Measurements from ENCODE around the gene MCC. TPM values are rescaled to one million over a fixed set of nuclear protein-coding genes. Genes with fewer than 3 reads are reported as not detected.

The MCC gene
- total RNA-seq, 1 donor from 2014 or later, result 15.1 TPM

GRCh38 chr5:113337515-113338415, 150.5 kb downstream of the MCC start:
- Histone ChIP-seq H3K4me1 (ENCODE audit: control insufficient read depth in 3 of 3, insufficient read depth in 3 of 3, low read length in 3 of 3) (no peaks in the 10 kb centered on the region), H3K9me3 (ENCODE audit: control insufficient read depth in 3 of 3, low read length in 3 of 3) (no peaks in the 10 kb centered on the region), H3K27me3 (ENCODE audit: control insufficient read depth in 3 of 3, insufficient read depth in 3 of 3, low read length in 3 of 3) (no peaks in the 10 kb centered on the region), H3K36me3 (ENCODE audit: control insufficient read depth in 3 of 3, insufficient read depth in 3 of 3, low read length in 3 of 3) (no peaks in the 10 kb centered on the region), H3K27ac (ENCODE audit: low read depth, low read length) (no peak overlapping the region), H3K4me3 (ENCODE audit: low read length in 3 of 3) (no peak overlapping the region), H3K9ac (ENCODE audit: low read depth in 1 of 3, low read length in 3 of 3) (no peak overlapping the region)

DNA sequence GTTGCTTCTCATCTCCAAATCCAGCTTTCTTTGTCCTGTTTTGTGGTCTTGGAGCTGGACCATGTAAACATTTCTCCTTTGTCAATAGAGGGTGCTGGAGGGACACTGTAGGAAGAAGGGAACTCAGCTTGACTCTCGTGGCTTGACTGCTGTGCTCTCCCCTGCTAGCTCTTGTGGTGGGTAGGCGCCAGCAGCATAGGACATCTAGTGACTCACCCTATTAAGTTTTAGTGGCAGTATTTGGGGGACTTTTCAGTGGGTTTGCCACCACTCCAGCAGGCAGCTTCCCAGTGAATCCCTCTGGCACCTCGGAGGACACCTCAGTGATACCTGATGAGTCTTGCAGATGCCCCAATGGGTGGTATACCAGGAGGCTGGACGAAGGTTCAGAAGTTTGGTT, 151.3 kb downstream of the MCC start:
- Histone ChIP-seq H3K4me3 (ENCODE audit: low read length in 3 of 3) (no peak overlapping the region), H3K4me1 (ENCODE audit: control insufficient read depth in 3 of 3, insufficient read depth in 3 of 3, low read length in 3 of 3) (no peaks in the 10 kb centered on the region), H3K36me3 (ENCODE audit: control insufficient read depth in 3 of 3, insufficient read depth in 3 of 3, low read length in 3 of 3) (no peaks in the 10 kb centered on the region), H3K27me3 (ENCODE audit: control insufficient read depth in 3 of 3, insufficient read depth in 3 of 3, low read length in 3 of 3) (no peaks in the 10 kb centered on the region), H3K9ac (ENCODE audit: low read depth in 1 of 3, low read length in 3 of 3) (no peak overlapping the region), H3K27ac (ENCODE audit: low read depth, low read length) (no peak overlapping the region), H3K9me3 (ENCODE audit: control insufficient read depth in 3 of 3, low read length in 3 of 3) (no peaks in the 10 kb centered on the region)

GRCh38 chr5:113333411-113333810, 154.8 kb downstream of the MCC start:
- H3K4me3 ChIP-seq (ENCODE audit: low read length in 3 of 3), result no peak overlapping the region
- H3K9me3 ChIP-seq (ENCODE audit: control insufficient read depth in 3 of 3, low read length in 3 of 3), result peaks cover 0 to 5% (median 0%) of the 10 kb centered on the region in 3 donors
- no peak overlapping the region for H3K27ac ChIP-seq (ENCODE audit: low read depth, low read length)
- no peak overlapping the region for H3K9ac ChIP-seq (ENCODE audit: low read depth in 1 of 3, low read length in 3 of 3)
- no peaks in the 10 kb centered on the region for H3K36me3 ChIP-seq (ENCODE audit: control insufficient read depth in 3 of 3, insufficient read depth in 3 of 3, low read length in 3 of 3)
- no peaks in the 10 kb centered on the region for H3K27me3 ChIP-seq (ENCODE audit: control insufficient read depth in 3 of 3, insufficient read depth in 3 of 3, low read length in 3 of 3)
- H3K4me1 ChIP-seq (ENCODE audit: control insufficient read depth in 3 of 3, insufficient read depth in 3 of 3, low read length in 3 of 3), result peaks cover 3 to 7% (median 5%) of the 10 kb centered on the region in 3 donors

- peak overlapping the region; percentile 14 for H3K27ac ChIP-seq (ENCODE audit: low read depth, low read length)
- no peaks in the 10 kb centered on the region for H3K36me3 ChIP-seq (ENCODE audit: control insufficient read depth in 3 of 3, insufficient read depth in 3 of 3, low read length in 3 of 3)
- no peaks in the 10 kb centered on the region for H3K27me3 ChIP-seq (ENCODE audit: control insufficient read depth in 3 of 3, insufficient read depth in 3 of 3, low read length in 3 of 3)
- peaks cover 3 to 7% (median 5%) of the 10 kb centered on the region in 3 donors for H3K4me1 ChIP-seq (ENCODE audit: control insufficient read depth in 3 of 3, insufficient read depth in 3 of 3, low read length in 3 of 3)
- peak overlapping the region in 1 of 3 donors; percentile 0 for H3K9ac ChIP-seq (ENCODE audit: low read depth in 1 of 3, low read length in 3 of 3)
- peak overlapping the region; percentile 13 to 48 (median 30) for H3K4me3 ChIP-seq (ENCODE audit: low read length in 3 of 3)
- H3K9me3 ChIP-seq (ENCODE audit: control insufficient read depth in 3 of 3, low read length in 3 of 3), result peaks cover 0 to 5% (median 0%) of the 10 kb centered on the region in 3 donors
These were observed 157.1 kb downstream of the MCC start for GRCh38 chr5:113331209-113331551.

GRCh38 chr5:113330533-113331208, 157.6 kb downstream of the MCC start:
- Histone ChIP-seq H3K4me3 (ENCODE audit: low read length in 3 of 3) (peak overlapping the region; percentile 13 to 48 (median 30)), H3K27me3 (ENCODE audit: control insufficient read depth in 3 of 3, insufficient read depth in 3 of 3, low read length in 3 of 3) (no peaks in the 10 kb centered on the region), H3K9ac (ENCODE audit: low read depth in 1 of 3, low read length in 3 of 3) (peak overlapping the region in 1 of 3 donors; percentile 0), H3K27ac (ENCODE audit: low read depth, low read length) (peak overlapping the region; percentile 14), H3K9me3 (ENCODE audit: control insufficient read depth in 3 of 3, low read length in 3 of 3) (peaks cover 0 to 5% (median 0%) of the 10 kb centered on the region in 3 donors), H3K36me3 (ENCODE audit: control insufficient read depth in 3 of 3, insufficient read depth in 3 of 3, low read length in 3 of 3) (no peaks in the 10 kb centered on the region), H3K4me1 (ENCODE audit: control insufficient read depth in 3 of 3, insufficient read depth in 3 of 3, low read length in 3 of 3) (peaks cover 3 to 7% (median 5%) of the 10 kb centered on the region in 3 donors)

- peaks cover 0 to 5% (median 0%) of the 10 kb centered on the region in 3 donors for H3K9me3 ChIP-seq (ENCODE audit: control insufficient read depth in 3 of 3, low read length in 3 of 3)
- no peak overlapping the region for H3K9ac ChIP-seq (ENCODE audit: low read depth in 1 of 3, low read length in 3 of 3)
- H3K4me3 ChIP-seq (ENCODE audit: low read length in 3 of 3), result no peak overlapping the region
- H3K36me3 ChIP-seq (ENCODE audit: control insufficient read depth in 3 of 3, insufficient read depth in 3 of 3, low read length in 3 of 3), result no peaks in the 10 kb centered on the region
- no peaks in the 10 kb centered on the region for H3K27me3 ChIP-seq (ENCODE audit: control insufficient read depth in 3 of 3, insufficient read depth in 3 of 3, low read length in 3 of 3)
- H3K4me1 ChIP-seq (ENCODE audit: control insufficient read depth in 3 of 3, insufficient read depth in 3 of 3, low read length in 3 of 3), result peaks cover 3 to 7% (median 5%) of the 10 kb centered on the region in 3 donors
- H3K27ac ChIP-seq (ENCODE audit: low read depth, low read length), result no peak overlapping the region
These were observed 158.3 kb downstream of the MCC start for GRCh38 chr5:113329981-113330380.

- no peak overlapping the region for H3K27ac ChIP-seq (ENCODE audit: low read depth, low read length)
- H3K36me3 ChIP-seq (ENCODE audit: control insufficient read depth in 3 of 3, insufficient read depth in 3 of 3, low read length in 3 of 3), result no peaks in the 10 kb centered on the region
- peaks cover 0 to 5% (median 0%) of the 10 kb centered on the region in 3 donors for H3K9me3 ChIP-seq (ENCODE audit: control insufficient read depth in 3 of 3, low read length in 3 of 3)
- no peak overlapping the region for H3K4me3 ChIP-seq (ENCODE audit: low read length in 3 of 3)
- H3K27me3 ChIP-seq (ENCODE audit: control insufficient read depth in 3 of 3, insufficient read depth in 3 of 3, low read length in 3 of 3), result no peaks in the 10 kb centered on the region
- no peaks in the 10 kb centered on the region for H3K4me1 ChIP-seq (ENCODE audit: control insufficient read depth in 3 of 3, insufficient read depth in 3 of 3, low read length in 3 of 3)
- no peak overlapping the region for H3K9ac ChIP-seq (ENCODE audit: low read depth in 1 of 3, low read length in 3 of 3)
These were observed 163.2 kb downstream of the MCC start for GRCh38 chr5:113325054-113325453.

GRCh38 chr5:113321276-113321675, 167.0 kb downstream of the MCC start:
- Histone ChIP-seq H3K9ac (ENCODE audit: low read depth in 1 of 3, low read length in 3 of 3) (no peak overlapping the region), H3K36me3 (ENCODE audit: control insufficient read depth in 3 of 3, insufficient read depth in 3 of 3, low read length in 3 of 3) (no peaks in the 10 kb centered on the region), H3K9me3 (ENCODE audit: control insufficient read depth in 3 of 3, low read length in 3 of 3) (no peaks in the 10 kb centered on the region), H3K4me1 (ENCODE audit: control insufficient read depth in 3 of 3, insufficient read depth in 3 of 3, low read length in 3 of 3) (no peaks in the 10 kb centered on the region), H3K27me3 (ENCODE audit: control insufficient read depth in 3 of 3, insufficient read depth in 3 of 3, low read length in 3 of 3) (no peaks in the 10 kb centered on the region), H3K27ac (ENCODE audit: low read depth, low read length) (no peak overlapping the region), H3K4me3 (ENCODE audit: low read length in 3 of 3) (no peak overlapping the region)

DNA sequence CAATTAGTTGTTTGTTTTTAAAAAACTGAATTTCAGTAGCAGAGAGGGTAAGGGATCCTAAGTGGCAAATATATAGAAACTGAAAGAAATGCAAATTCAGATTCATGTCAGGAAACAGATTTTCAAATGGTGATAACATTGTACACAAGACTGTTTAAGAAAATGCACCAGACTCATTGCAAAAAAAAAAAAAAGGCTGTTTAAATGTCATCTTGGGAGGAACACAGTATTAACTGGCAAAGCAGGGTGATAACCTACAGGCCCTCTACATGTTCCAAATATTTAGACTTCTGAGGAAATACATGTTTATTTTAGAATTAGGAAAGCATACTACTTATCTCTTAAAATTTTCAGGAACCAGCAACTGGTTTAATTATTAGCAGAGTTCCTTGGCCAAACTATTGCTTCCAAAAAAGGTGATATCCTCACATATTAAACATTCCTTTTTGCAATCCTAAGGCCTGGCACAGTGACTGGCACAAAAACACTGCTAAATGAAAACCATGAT, 167.9 kb downstream of the MCC start:
- Histone ChIP-seq H3K27me3 (ENCODE audit: control insufficient read depth in 3 of 3, insufficient read depth in 3 of 3, low read length in 3 of 3) (no peaks in the 10 kb centered on the region), H3K36me3 (ENCODE audit: control insufficient read depth in 3 of 3, insufficient read depth in 3 of 3, low read length in 3 of 3) (no peaks in the 10 kb centered on the region), H3K4me1 (ENCODE audit: control insufficient read depth in 3 of 3, insufficient read depth in 3 of 3, low read length in 3 of 3) (no peaks in the 10 kb centered on the region), H3K9ac (ENCODE audit: low read depth in 1 of 3, low read length in 3 of 3) (no peak overlapping the region), H3K9me3 (ENCODE audit: control insufficient read depth in 3 of 3, low read length in 3 of 3) (no peaks in the 10 kb centered on the region), H3K4me3 (ENCODE audit: low read length in 3 of 3) (no peak overlapping the region), H3K27ac (ENCODE audit: low read depth, low read length) (no peak overlapping the region)
